GM19397 (cell line): Measurements from ENCODE around the gene LILRA5.
"Not testable (repeated sequence)": the region's sequence is repeated elsewhere in the genome, so short reads cannot be mapped to it uniquely, and the experiment has no call there.

Experiments
- ATAC-seq: cut with Tn5 transposase; IDR thresholded peaks from one replicate; pipeline ENCODE4 v1.9.1; 2021; ENCODE audit warnings: mild to moderate bottlenecking, moderate library complexity; ENCODE audit not compliant: unreplicated experiment

LILRA5 gene

GRCh38 chr19:54277111-54277615 lies 35.8 kb downstream of the LILRA5 start:
- not testable (repeated sequence) for ATAC-seq

GRCh38 chr19:54275951-54276350 lies 37.0 kb downstream of the LILRA5 start:
- ATAC-seq = no peak

GRCh38 chr19:54274516-54274915 lies 38.5 kb downstream of the LILRA5 start:
- ATAC-seq = not testable (repeated sequence)

GRCh38 chr19:54273821-54274220 lies 39.1 kb downstream of the LILRA5 start:
- no peak for ATAC-seq

- ATAC-seq = not testable (repeated sequence)
Measured at GRCh38 chr19:54272181-54272580, 40.8 kb downstream of the LILRA5 start.

GRCh38 chr19:54271587-54271986 lies 41.4 kb downstream of the LILRA5 start:
- not testable (repeated sequence) for ATAC-seq

- ATAC-seq = no peak
Measured at GRCh38 chr19:54271106-54271505, 41.9 kb downstream of the LILRA5 start.

GRCh38 chr19:54268936-54269335 lies 44.0 kb downstream of the LILRA5 start:
- no peak for ATAC-seq

- ATAC-seq = no peak
Measured at GRCh38 chr19:54266133-54266532, 46.8 kb downstream of the LILRA5 start.

GRCh38 chr19:54262470-54262869 lies 50.5 kb downstream of the LILRA5 start:
- no peak for ATAC-seq

GRCh38 chr19:54262066-54262465 lies 50.9 kb downstream of the LILRA5 start:
- no peak for ATAC-seq

GRCh38 chr19:54257116-54257480 lies 55.9 kb downstream of the LILRA5 start, which contains the start of gene LILRB5:
Gene LILRB5 (minus strand): TSS chr19:54257273. CDS start chr19:54257193, 80 bp downstream.
- no peak for ATAC-seq
